Panc1 (cell line): ENCODE results near the gene MRPL40.

Experiments used
- POLR2AphosphoS5 ChIP-seq: IDR thresholded peaks from 2 replicates; pipeline ENCODE4 v1.6.1; 2012; ENCODE audit warnings: mild to moderate bottlenecking, low read depth, low read length, moderate library complexity
- TCF7L2 ChIP-seq: IDR thresholded peaks from 2 replicates; pipeline ENCODE4 v1.6.1; 2011; ENCODE audit warnings: mild to moderate bottlenecking, low read depth, low read length, inconsistent platforms
- TF ChIP-seq, protein P1 (sequence below): fragments of 450-650 bp; IDR thresholded peaks from 2 replicates; pipeline ENCODE4 v1.5.1; 2017; ENCODE audit warnings: mild to moderate bottlenecking
- TF ChIP-seq, protein P2 (sequence below), 2 experiments: IDR thresholded peaks; 2 replicates each; pipeline ENCODE4 v1.6.1; 2011 to 2012; ENCODE audit warnings: low read depth in 2 of 2, control low read depth in 1 of 2, low read length in 1 of 2, mild to moderate bottlenecking in 1 of 2, moderate library complexity in 1 of 2; ENCODE audit not compliant: insufficient read depth in 1 of 2

GRCh38 chr22:19463008-19463407 lies 30.7 kb downstream of the MRPL40 start:
- TF ChIP-seq, protein P1, sequence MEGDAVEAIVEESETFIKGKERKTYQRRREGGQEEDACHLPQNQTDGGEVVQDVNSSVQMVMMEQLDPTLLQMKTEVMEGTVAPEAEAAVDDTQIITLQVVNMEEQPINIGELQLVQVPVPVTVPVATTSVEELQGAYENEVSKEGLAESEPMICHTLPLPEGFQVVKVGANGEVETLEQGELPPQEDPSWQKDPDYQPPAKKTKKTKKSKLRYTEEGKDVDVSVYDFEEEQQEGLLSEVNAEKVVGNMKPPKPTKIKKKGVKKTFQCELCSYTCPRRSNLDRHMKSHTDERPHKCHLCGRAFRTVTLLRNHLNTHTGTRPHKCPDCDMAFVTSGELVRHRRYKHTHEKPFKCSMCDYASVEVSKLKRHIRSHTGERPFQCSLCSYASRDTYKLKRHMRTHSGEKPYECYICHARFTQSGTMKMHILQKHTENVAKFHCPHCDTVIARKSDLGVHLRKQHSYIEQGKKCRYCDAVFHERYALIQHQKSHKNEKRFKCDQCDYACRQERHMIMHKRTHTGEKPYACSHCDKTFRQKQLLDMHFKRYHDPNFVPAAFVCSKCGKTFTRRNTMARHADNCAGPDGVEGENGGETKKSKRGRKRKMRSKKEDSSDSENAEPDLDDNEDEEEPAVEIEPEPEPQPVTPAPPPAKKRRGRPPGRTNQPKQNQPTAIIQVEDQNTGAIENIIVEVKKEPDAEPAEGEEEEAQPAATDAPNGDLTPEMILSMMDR: no peak
- TF ChIP-seq, protein P2, sequence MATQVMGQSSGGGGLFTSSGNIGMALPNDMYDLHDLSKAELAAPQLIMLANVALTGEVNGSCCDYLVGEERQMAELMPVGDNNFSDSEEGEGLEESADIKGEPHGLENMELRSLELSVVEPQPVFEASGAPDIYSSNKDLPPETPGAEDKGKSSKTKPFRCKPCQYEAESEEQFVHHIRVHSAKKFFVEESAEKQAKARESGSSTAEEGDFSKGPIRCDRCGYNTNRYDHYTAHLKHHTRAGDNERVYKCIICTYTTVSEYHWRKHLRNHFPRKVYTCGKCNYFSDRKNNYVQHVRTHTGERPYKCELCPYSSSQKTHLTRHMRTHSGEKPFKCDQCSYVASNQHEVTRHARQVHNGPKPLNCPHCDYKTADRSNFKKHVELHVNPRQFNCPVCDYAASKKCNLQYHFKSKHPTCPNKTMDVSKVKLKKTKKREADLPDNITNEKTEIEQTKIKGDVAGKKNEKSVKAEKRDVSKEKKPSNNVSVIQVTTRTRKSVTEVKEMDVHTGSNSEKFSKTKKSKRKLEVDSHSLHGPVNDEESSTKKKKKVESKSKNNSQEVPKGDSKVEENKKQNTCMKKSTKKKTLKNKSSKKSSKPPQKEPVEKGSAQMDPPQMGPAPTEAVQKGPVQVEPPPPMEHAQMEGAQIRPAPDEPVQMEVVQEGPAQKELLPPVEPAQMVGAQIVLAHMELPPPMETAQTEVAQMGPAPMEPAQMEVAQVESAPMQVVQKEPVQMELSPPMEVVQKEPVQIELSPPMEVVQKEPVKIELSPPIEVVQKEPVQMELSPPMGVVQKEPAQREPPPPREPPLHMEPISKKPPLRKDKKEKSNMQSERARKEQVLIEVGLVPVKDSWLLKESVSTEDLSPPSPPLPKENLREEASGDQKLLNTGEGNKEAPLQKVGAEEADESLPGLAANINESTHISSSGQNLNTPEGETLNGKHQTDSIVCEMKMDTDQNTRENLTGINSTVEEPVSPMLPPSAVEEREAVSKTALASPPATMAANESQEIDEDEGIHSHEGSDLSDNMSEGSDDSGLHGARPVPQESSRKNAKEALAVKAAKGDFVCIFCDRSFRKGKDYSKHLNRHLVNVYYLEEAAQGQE (IDR thresholded peaks at IDR 0.05; ENCODE audit: insufficient read depth in 1 of 2, low read depth in 2 of 2, low read length in 1 of 2): no peak
- TF ChIP-seq POLR2AphosphoS5: no peak
- no peak for TF ChIP-seq TCF7L2
